ENCODE data around the gene BTBD10.

Gene BTBD10

DNA sequence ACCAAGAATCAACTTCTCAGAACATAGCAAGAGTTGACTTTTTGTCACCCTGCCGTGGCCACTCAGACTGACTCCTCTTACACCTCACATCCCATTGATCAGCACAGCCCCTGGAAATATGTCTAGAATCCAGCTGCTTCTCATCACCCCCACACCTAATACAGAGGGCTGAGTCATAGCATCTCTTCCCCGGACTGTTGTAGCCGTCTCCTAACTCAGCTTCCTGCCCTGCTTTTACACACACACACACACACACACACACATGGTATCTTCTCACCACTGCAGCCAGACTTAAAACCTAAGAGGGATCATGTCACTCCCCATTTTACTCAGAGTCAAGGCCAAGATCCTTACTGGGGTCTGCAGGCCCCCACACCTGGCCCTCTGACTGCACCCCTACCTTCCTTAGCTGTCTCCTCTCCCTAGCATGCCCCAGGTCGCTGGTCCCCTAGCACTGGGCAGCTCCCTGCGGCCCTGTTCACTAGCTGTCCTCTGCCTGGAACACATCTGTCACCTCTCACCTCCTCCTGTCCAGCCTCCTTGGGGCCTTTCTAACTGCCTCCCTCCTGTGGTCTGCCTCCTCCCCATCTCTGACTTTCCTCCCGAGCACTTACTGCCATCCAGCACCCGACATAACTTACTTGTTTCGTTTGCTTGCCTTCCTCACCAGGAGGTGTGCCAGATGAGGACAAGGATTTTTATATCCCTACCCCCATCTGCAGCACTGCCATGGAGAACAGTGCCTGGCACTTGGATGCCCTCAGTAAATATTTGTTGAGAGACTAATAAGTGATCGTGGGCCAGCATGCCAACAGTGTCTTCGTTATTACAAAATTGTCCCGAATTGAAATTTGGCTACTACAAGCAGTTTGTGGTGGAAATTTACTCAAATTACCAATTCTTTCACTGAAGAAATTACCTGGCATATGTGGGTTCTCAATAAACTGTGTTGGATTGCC, 123.5 kb downstream of the BTBD10 start:
- no peak for FAIRE-seq
- DNase-seq (ENCODE audit: low spot score) = peak; percentile 82

DNA sequence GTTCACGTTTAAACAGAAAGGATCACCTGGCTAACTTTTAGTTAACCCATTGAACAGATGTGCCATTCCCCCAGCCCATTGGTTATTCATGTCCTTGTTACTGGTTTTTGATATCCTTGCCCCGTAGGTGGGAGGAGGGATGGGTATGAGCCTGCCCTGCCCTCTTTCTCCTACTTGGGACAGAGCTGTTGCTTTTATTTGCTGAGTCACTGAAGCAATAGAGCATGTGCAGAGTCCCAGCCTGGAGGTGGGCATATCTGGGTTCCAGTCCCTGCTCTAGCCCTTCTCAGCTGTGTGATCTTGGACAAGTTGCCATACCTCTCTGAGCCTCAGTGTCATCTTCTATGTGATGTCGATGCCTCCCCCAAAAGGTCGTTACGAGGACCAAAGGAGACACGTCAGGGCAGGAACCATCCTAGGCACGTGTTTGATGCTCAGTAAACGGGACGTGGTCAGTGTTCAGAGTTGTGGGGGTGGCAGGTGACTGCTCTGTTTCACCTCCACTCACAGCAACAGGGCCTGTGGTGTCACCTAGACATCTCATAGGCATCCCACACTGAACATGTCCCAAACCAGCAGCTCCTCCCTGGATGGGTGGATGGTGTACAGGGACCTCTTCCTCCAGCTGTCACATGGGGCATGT, 124.5 kb downstream of the BTBD10 start:
- FAIRE-seq (no peak), DNase-seq (ENCODE audit: low spot score) (peak; percentile 65)

DNA sequence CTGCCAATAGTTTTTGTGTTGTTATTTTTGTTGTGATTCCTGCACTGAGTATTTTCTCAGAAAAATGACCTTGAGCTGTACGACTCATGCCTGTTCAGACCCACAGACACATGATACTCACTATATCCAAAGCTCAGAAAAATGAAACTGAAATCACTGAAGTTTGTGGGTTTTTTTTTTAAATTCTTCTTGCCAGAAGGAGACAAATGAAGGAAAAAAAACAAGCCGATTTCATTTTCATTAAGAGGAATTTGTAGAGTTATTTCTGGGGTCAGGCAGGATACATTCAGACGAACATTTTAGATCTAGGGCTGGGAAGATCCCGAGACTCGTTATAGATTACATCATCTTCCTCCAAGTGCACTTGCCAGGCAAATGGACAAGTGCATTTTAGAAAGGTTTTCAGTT, 125.0 kb downstream of the BTBD10 start:
- DNase-seq (ENCODE audit: low spot score) (no peak), FAIRE-seq (peak; percentile 23)
